AG09309 (cell line): ENCODE results near the gene MCF2L2.

ENCODE experiments used
- DNase-seq: peaks from one replicate; pipeline ENCODE4 v3.0.0-alpha.2; 2010; ENCODE audit warnings: low read depth
- H3K4me3 ChIP-seq: 2 replicates; pipeline ENCODE4 v1.5.1; 2011; ENCODE audit warnings: mild to moderate bottlenecking, low read depth, low read length, moderate library complexity; ENCODE audit not compliant: control insufficient read depth
- CTCF ChIP-seq: IDR thresholded peaks from 2 replicates; pipeline ENCODE4 v1.5.1; 2011; ENCODE audit warnings: mild to moderate bottlenecking, low read depth, low read length, inconsistent platforms; ENCODE audit not compliant: insufficient read depth, control insufficient read depth; ENCODE audit errors: missing control alignments

MCF2L2 gene

GRCh38 chr3:183411216-183411922, 17.1 kb downstream of the MCF2L2 start:
- TF ChIP-seq CTCF: no peak
- no peak overlapping the region for H3K4me3 ChIP-seq
- no peak for DNase-seq

- DNase-seq: no peak
- TF ChIP-seq CTCF: no peak
- no peak overlapping the region for H3K4me3 ChIP-seq
These were observed 17.7 kb downstream of the MCF2L2 start for GRCh38 chr3:183410759-183411158.

GRCh38 chr3:183410280-183410679, 18.1 kb downstream of the MCF2L2 start:
- no peak for TF ChIP-seq CTCF
- H3K4me3 ChIP-seq: no peak overlapping the region
- DNase-seq: no peak

GRCh38 chr3:183409219-183409618, 19.2 kb downstream of the MCF2L2 start:
- no peak overlapping the region for H3K4me3 ChIP-seq

GRCh38 chr3:183401678-183402077, 26.7 kb downstream of the MCF2L2 start:
- no peak for DNase-seq
- TF ChIP-seq CTCF: no peak
- no peak overlapping the region for H3K4me3 ChIP-seq

More at GRCh38 chr3:183409219-183409618, 19.2 kb downstream of the MCF2L2 start:
- DNase-seq: no peak
- no peak for TF ChIP-seq CTCF

GRCh38 chr3:183400352-183400751, 28.1 kb downstream of the MCF2L2 start:
- no peak for DNase-seq
- no peak overlapping the region for H3K4me3 ChIP-seq
- no peak for TF ChIP-seq CTCF

- no peak overlapping the region for H3K4me3 ChIP-seq
- no peak for DNase-seq
- no peak for TF ChIP-seq CTCF
These were observed 31.6 kb downstream of the MCF2L2 start for GRCh38 chr3:183396662-183397391.
